Breast epithelium (tissue), 4 donors: ENCODE data around the gene ABCF3. TPM values are rescaled to one million over a fixed set of nuclear protein-coding genes. Genes with fewer than 3 reads are reported as not detected.

Source experiments
- DNase-seq, 2 donors: peaks; one replicate each; pipeline ENCODE4 v3.0.0-alpha.2; 2019; ENCODE audit warnings: low spot score in 2 of 2
- H3K27ac ChIP-seq, 2 donors: fragments of 200-600 bp; sonication (generic) in 1 of 2; one replicate each; pipeline ENCODE4 v1.5.1; 2016 to 2019; ENCODE audit warnings: mild to moderate bottlenecking in 1 of 2
- H3K27me3 ChIP-seq, 2 donors: fragments of 200-600 bp; sonication (generic) in 1 of 2; one replicate each; pipeline versions ENCODE4 v1.5.1 to v1.6.0; 2017 to 2019; ENCODE audit warnings: control low read depth in 1 of 2, mild to moderate bottlenecking in 1 of 2
- H3K36me3 ChIP-seq: fragments of 200-600 bp; one replicate; pipeline ENCODE4 v1.5.1; 2019
- H3K4me1 ChIP-seq, 2 donors: fragments of 200-600 bp; sonication (generic); one replicate each; pipeline ENCODE4 v1.5.1; 2016 to 2019; ENCODE audit warnings: control low read depth in 1 of 2
- H3K4me3 ChIP-seq, 3 donors: fragments of 200-600 bp; sonication (generic); 1 replicate in 2 of 3; 2 replicates in 1 of 3; pipeline ENCODE4 v1.5.1; 2016 to 2019; ENCODE audit warnings: mild to moderate bottlenecking in 3 of 3, moderate library complexity in 2 of 3
- H3K9me3 ChIP-seq, 2 donors: fragments of 200-600 bp; sonication (generic) in 1 of 2; one replicate each; pipeline ENCODE4 v1.5.1; 2016 to 2019; ENCODE audit warnings: control low read depth in 1 of 2
- CTCF ChIP-seq, 3 donors: fragments of 450-650 bp; IDR thresholded peaks; one replicate each; pipeline ENCODE4 v1.5.1; 2016 to 2017; ENCODE audit warnings: antibody characterized with exemption in 3 of 3, mild to moderate bottlenecking in 3 of 3, moderate library complexity in 3 of 3
- POLR2A ChIP-seq: fragments of 450-650 bp; IDR thresholded peaks from one replicate; pipeline ENCODE4 v1.6.1; 2016; ENCODE audit warnings: antibody characterized with exemption, mild to moderate bottlenecking, moderate library complexity
- POLR2AphosphoS5 ChIP-seq, 3 donors: sonication (generic); formaldehyde crosslinking; IDR thresholded peaks; one replicate each; pipeline ENCODE4 v1.6.1; 2017; ENCODE audit warnings: antibody characterized with exemption in 3 of 3
- intact Hi-C: fragments of 100-400 bp; cut with DNase I; formaldehyde crosslinking; loops from one replicate; pipeline ENCODE4 v1.15.1; 2023; ENCODE audit warnings: low total_unique reads
- total RNA-seq, 3 donors: library from RNA; depleted of rRNA; stranded (reverse); fragments of >200 nt; gene quantifications; one replicate each; pipeline ENCODE4 v1.1.0, GENCODE V29; 2016

Gene ABCF3
- total RNA-seq, 3 donors from 2014 or later = 59.4 to 77.4 (median 71.8) TPM

DNA sequence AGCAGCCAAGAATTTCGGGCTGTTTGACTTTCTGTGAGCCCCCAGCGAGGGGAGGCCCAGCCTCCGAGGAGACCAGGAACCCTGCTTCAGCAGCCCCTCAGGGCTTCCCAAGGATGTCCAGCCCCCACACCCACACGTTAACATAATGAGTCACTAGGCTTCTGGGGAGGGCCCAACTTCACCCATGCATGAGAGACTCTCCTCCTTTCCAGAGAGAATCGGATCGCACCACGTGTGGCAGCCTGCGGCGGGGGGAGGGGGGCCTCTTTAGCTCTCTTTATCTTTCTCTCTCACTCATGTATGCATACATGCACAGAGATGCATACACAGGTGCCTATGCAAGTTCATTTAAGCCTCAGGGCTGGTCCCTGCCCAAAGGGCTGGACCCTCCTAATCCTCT lies 14.4 kb upstream of the ABCF3 start:
- no peaks in the 10 kb centered on the region for H3K27me3 ChIP-seq
- no peaks in the 10 kb centered on the region for H3K9me3 ChIP-seq
- peaks cover 4 to 5% of the 10 kb centered on the region in 2 donors for H3K4me1 ChIP-seq
- H3K27ac ChIP-seq = no peak overlapping the region
- no peak for TF ChIP-seq POLR2AphosphoS5 (IDR thresholded peaks at IDR 0.05)
- TF ChIP-seq CTCF (IDR thresholded peaks at IDR 0.05) = no peak
- no peak for TF ChIP-seq POLR2A
- no peak for DNase-seq
- H3K4me3 ChIP-seq = no peak overlapping the region
- peaks cover 9% of the 10 kb centered on the region for H3K36me3 ChIP-seq
- intact Hi-C loops = no loop called here

GRCh38 chr3:184172681-184173373 lies 13.2 kb upstream of the ABCF3 start:
- intact Hi-C loops = no loop called here
- DNase-seq = no peak
- Histone ChIP-seq H3K27me3 (no peaks in the 10 kb centered on the region), H3K36me3 (peaks cover 9% of the 10 kb centered on the region), H3K27ac (peak overlapping the region in 1 of 2 donors; percentile 7), H3K4me1 (peaks cover 7 to 13% of the 10 kb centered on the region in 2 donors), H3K4me3 (no peak overlapping the region), H3K9me3 (no peaks in the 10 kb centered on the region)
- TF ChIP-seq POLR2AphosphoS5 (IDR thresholded peaks at IDR 0.05) (no peak), POLR2A (no peak)

DNA sequence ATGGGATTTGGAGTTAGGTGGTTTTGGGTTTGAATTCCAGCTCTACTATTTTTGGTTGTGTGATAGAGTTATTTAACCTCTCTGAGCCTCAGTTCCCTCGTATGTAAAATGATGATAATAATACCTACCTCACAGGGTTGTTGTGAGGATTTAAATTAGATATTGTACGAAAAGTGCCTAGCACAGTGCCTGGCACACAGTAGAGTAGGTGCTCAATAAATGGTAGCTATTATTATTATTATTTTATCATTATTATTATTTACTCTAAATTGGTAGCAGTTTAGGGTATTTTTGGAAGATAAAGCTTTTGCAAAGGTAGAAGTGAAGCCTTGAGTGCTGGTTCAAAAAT lies 12.7 kb upstream of the ABCF3 start:
- Histone ChIP-seq H3K27ac (peak overlapping the region; percentile 7 to 29), H3K4me1 (peaks cover 7 to 13% of the 10 kb centered on the region in 2 donors), H3K27me3 (no peaks in the 10 kb centered on the region), H3K9me3 (no peaks in the 10 kb centered on the region), H3K4me3 (no peak overlapping the region), H3K36me3 (peaks cover 5% of the 10 kb centered on the region)
- intact Hi-C loops = no loop called here
- TF ChIP-seq POLR2A (no peak), POLR2AphosphoS5 (IDR thresholded peaks at IDR 0.05) (no peak), CTCF (IDR thresholded peaks at IDR 0.05) (no peak)
- no peak for DNase-seq

DNA sequence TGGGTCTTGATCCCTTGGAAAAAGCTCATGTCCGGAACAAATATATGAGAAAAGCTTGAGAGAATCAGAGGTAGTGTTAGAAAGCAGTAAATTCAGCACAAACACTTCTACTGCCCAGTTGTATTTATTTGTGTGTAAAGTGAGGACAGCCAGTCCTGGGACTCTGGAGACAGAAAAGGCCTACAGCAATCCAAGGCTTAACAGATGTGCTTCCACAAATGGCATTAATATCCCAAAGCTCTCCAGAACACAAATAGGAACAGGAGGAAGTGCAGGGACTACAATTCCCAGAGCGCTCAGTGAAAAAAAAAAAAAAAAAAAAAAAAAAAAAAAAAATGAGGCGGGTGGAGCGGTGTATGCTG lies 11.7 kb upstream of the ABCF3 start:
- Histone ChIP-seq H3K27me3 (no peaks in the 10 kb centered on the region), H3K36me3 (no peaks in the 10 kb centered on the region), H3K27ac (peak overlapping the region; percentile 29 to 40), H3K4me3 (peak overlapping the region in 1 of 3 donors; percentile 100), H3K4me1 (peaks cover 7 to 13% of the 10 kb centered on the region in 2 donors), H3K9me3 (no peaks in the 10 kb centered on the region)
- DNase-seq = no peak
- intact Hi-C loops = no loop called here
- no peak for TF ChIP-seq CTCF (IDR thresholded peaks at IDR 0.05)
- TF ChIP-seq POLR2A = no peak
- no peak for TF ChIP-seq POLR2AphosphoS5 (IDR thresholded peaks at IDR 0.05)

- peaks cover 7 to 13% of the 10 kb centered on the region in 2 donors for H3K4me1 ChIP-seq
- H3K9me3 ChIP-seq = no peaks in the 10 kb centered on the region
- TF ChIP-seq POLR2AphosphoS5 (IDR thresholded peaks at IDR 0.05) = peak; percentile 28 to 78 (median 66)
- no peak for TF ChIP-seq CTCF (IDR thresholded peaks at IDR 0.05)
- TF ChIP-seq POLR2A = peak; percentile 71
- no peaks in the 10 kb centered on the region for H3K27me3 ChIP-seq
- intact Hi-C loops = no loop called here
- peak within 1 kb of the TSS; percentile 90 to 96 for H3K27ac ChIP-seq
- peaks cover under 1% of the 10 kb centered on the region for H3K36me3 ChIP-seq
- peak within 1 kb of the TSS; percentile 83 to 100 (median 90) for H3K4me3 ChIP-seq
- peak; percentile 96 to 99 for DNase-seq
Measured at GRCh38 chr3:184174646-184175492, 11.1 kb upstream of the ABCF3 start, which contains the start of gene AP2M1. TSS of gene AP2M1 (plus strand) at chr3:184174855. CDS start at chr3:184176994, 2,139 bp downstream.
